ENCODE data around the gene LRCH4. TPM values are rescaled to one million over a fixed set of nuclear protein-coding genes. Genes with fewer than 3 reads are reported as not detected.

Gene LRCH4
- total and polyA plus RNA-seq, 9 of the 15 experiments (the other 6 are each of a cell fraction or from before 2014, with no cell fraction given) = 0.06 to 63.3 (median 15.0) TPM

DNA sequence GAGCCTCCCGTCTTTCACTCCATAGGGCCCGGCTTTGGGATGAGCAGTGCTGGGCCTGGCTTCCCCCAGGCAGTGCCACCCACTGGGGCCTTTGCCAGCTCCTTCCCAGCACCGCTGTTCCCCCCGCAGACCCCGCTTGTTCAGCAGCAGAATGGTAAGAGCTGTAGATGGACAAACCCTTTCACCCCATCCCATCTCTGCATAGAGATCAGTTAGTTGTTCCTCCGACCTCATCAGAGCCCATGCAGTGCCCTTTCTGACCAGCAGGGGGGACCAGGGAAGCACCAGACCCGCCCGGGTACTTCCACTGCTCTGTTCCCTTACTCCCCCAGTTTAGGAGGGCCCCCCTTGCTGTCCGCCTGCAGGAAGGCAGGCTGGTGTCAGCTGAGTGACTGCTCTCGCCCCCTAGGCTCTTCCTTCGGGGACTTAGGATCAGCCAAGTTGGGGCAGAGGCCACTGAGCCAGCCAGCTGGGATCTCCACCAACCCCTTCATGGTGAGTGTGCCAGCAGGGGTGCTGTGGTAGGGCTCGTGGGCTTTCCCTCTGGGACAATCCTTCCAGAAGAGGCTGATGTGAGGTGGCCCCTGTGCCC is 22.0 kb downstream of the LRCH4 start (continued):
- TF ChIP-seq, protein P1, sequence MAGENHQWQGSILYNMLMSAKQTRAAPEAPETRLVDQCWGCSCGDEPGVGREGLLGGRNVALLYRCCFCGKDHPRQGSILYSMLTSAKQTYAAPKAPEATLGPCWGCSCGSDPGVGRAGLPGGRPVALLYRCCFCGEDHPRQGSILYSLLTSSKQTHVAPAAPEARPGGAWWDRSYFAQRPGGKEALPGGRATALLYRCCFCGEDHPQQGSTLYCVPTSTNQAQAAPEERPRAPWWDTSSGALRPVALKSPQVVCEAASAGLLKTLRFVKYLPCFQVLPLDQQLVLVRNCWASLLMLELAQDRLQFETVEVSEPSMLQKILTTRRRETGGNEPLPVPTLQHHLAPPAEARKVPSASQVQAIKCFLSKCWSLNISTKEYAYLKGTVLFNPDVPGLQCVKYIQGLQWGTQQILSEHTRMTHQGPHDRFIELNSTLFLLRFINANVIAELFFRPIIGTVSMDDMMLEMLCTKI (IDR thresholded peaks at IDR 0.05; ENCODE audit: partially characterized antibody) = no peak
- no peak for TF ChIP-seq ZNF778 (CRISPR knock-in tag; IDR thresholded peaks at IDR 0.05)
- no peak for TF ChIP-seq TCF3 (CRISPR knock-in tag; IDR thresholded peaks at IDR 0.05)
- no peak for TF ChIP-seq SMAD4 (CRISPR knock-in tag; conservative IDR thresholded peaks at IDR 0.05)
- TF ChIP-seq ETV5 (CRISPR knock-in tag; IDR thresholded peaks at IDR 0.05; ENCODE audit: low read depth) = no peak; the same call in 1 of the 2 replicates
- no peak for TF ChIP-seq POLR3A (IDR thresholded peaks at IDR 0.05; ENCODE audit: borderline replicate concordance, extremely low read depth, insufficient read depth, insufficient read length)
- TF ChIP-seq KHSRP (IDR thresholded peaks at IDR 0.05) = no peak
- no peak for TF ChIP-seq SAFB (IDR thresholded peaks at IDR 0.05; ENCODE audit: borderline replicate concordance, low read depth, low read length)
- TF ChIP-seq DMBX1 (CRISPR knock-in tag; IDR thresholded peaks at IDR 0.05; ENCODE audit: borderline replicate concordance) = no peak
- TF ChIP-seq, protein P2, sequence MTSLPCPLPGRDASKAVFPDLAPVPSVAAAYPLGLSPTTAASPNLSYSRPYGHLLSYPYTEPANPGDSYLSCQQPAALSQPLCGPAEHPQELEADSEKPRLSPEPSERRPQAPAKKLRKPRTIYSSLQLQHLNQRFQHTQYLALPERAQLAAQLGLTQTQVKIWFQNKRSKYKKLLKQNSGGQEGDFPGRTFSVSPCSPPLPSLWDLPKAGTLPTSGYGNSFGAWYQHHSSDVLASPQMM (CRISPR knock-in tag; IDR thresholded peaks at IDR 0.05) = no peak
- no peak for TF ChIP-seq CCNT2 (IDR thresholded peaks at IDR 0.05; ENCODE audit: borderline replicate concordance, extremely low read depth, insufficient read length, low read depth, low read length)
- no peak for TF ChIP-seq ZNF212 (CRISPR knock-in tag; IDR thresholded peaks at IDR 0.05)
- 0 out of 2 replicates have a peak, but pooled peaks have one; percentile 56 for TF ChIP-seq ZNF12 (CRISPR knock-in tag; IDR thresholded peaks at IDR 0.05)
- TF ChIP-seq, protein P3, sequence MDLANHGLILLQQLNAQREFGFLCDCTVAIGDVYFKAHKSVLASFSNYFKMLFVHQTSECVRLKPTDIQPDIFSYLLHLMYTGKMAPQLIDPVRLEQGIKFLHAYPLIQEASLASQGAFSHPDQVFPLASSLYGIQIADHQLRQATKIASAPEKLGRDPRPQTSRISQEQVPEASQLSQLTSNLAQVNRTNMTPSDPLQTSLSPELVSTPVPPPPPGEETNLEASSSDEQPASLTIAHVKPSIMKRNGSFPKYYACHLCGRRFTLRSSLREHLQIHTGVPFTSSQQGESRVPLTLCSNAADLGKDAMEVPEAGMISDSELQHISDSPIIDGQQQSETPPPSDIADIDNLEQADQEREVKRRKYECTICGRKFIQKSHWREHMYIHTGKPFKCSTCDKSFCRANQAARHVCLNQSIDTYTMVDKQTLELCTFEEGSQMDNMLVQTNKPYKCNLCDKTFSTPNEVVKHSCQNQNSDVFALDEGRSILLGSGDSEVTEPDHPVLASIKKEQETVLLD (IDR thresholded peaks at IDR 0.05) = no peak
- no peak for TF ChIP-seq KLF10 (CRISPR knock-in tag; IDR thresholded peaks at IDR 0.05)
- TF ChIP-seq ZNF121 (CRISPR knock-in tag; conservative IDR thresholded peaks at IDR 0.05) = no peak
- TF ChIP-seq MAZ (CRISPR knock-in tag; conservative IDR thresholded peaks at IDR 0.05 in 1 of 2, IDR thresholded peaks at IDR 0.05 in 1 of 2) = peak in 1 of 2 experiments; percentile 38; a peak in 1 of 4 replicates
- TF ChIP-seq, protein P4, sequence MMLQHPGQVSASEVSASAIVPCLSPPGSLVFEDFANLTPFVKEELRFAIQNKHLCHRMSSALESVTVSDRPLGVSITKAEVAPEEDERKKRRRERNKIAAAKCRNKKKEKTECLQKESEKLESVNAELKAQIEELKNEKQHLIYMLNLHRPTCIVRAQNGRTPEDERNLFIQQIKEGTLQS (IDR thresholded peaks at IDR 0.05) = no peak
- TF ChIP-seq, protein P4 (CRISPR knock-in tag; conservative IDR thresholded peaks at IDR 0.05) = 0 out of 2 replicates have a peak, but pooled peaks have one; percentile 30
- TF ChIP-seq SPI1 (IDR thresholded peaks at IDR 0.05; ENCODE audit: borderline replicate concordance, low read depth, low read length) = no peak
- TF ChIP-seq PTTG1 (tag; IDR thresholded peaks at IDR 0.05; ENCODE audit: low read depth) = no peak
- no peak for TF ChIP-seq ZNF224 (CRISPR knock-in tag; IDR thresholded peaks at IDR 0.05)
- TF ChIP-seq BRD4 (IDR thresholded peaks at IDR 0.05) = no peak
- no peak for TF ChIP-seq MXI1 (IDR thresholded peaks at IDR 0.05; ENCODE audit: low read depth, low read length)
- 0 out of 2 replicates have a peak, but pooled peaks have one; percentile 30 for TF ChIP-seq TARDBP (IDR thresholded peaks at IDR 0.05)
- no peak for TF ChIP-seq PHB2 (IDR thresholded peaks at IDR 0.05; ENCODE audit: low read depth)
- no peak for TF ChIP-seq DDX20 (tag; IDR thresholded peaks at IDR 0.05; ENCODE audit: low read depth)

Data from K562 (cell line).